Measurements from ENCODE around the gene LRFN5. TPM values are rescaled to one million over a fixed set of nuclear protein-coding genes. Genes with fewer than 3 reads are reported as not detected.

The LRFN5 gene
- total and polyA plus RNA-seq, 2 of the 8 experiments (the other 6 are each of a cell fraction or from before 2014, with no cell fraction given) = 0.85 to 4.7 TPM

DNA sequence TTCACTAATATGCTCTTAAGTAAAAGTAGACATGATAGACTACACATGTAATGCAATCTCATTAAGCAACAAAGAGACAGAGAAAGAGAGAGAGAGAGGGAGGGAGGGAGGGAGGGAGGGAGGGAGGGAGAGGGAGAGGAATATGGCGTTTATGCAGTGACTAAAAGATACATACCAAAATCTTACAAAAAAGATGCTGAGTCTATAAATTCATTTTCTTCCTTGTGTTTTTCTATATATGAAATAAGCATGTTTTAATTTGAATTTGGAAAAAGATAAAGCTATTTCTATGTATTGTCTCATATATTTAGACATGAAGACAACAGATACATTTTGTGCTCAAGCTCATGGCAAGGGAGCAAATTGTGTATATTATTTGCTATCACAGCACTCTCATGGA, 44.1 kb downstream of the LRFN5 start (continued):
- TF ChIP-seq, protein P1, sequence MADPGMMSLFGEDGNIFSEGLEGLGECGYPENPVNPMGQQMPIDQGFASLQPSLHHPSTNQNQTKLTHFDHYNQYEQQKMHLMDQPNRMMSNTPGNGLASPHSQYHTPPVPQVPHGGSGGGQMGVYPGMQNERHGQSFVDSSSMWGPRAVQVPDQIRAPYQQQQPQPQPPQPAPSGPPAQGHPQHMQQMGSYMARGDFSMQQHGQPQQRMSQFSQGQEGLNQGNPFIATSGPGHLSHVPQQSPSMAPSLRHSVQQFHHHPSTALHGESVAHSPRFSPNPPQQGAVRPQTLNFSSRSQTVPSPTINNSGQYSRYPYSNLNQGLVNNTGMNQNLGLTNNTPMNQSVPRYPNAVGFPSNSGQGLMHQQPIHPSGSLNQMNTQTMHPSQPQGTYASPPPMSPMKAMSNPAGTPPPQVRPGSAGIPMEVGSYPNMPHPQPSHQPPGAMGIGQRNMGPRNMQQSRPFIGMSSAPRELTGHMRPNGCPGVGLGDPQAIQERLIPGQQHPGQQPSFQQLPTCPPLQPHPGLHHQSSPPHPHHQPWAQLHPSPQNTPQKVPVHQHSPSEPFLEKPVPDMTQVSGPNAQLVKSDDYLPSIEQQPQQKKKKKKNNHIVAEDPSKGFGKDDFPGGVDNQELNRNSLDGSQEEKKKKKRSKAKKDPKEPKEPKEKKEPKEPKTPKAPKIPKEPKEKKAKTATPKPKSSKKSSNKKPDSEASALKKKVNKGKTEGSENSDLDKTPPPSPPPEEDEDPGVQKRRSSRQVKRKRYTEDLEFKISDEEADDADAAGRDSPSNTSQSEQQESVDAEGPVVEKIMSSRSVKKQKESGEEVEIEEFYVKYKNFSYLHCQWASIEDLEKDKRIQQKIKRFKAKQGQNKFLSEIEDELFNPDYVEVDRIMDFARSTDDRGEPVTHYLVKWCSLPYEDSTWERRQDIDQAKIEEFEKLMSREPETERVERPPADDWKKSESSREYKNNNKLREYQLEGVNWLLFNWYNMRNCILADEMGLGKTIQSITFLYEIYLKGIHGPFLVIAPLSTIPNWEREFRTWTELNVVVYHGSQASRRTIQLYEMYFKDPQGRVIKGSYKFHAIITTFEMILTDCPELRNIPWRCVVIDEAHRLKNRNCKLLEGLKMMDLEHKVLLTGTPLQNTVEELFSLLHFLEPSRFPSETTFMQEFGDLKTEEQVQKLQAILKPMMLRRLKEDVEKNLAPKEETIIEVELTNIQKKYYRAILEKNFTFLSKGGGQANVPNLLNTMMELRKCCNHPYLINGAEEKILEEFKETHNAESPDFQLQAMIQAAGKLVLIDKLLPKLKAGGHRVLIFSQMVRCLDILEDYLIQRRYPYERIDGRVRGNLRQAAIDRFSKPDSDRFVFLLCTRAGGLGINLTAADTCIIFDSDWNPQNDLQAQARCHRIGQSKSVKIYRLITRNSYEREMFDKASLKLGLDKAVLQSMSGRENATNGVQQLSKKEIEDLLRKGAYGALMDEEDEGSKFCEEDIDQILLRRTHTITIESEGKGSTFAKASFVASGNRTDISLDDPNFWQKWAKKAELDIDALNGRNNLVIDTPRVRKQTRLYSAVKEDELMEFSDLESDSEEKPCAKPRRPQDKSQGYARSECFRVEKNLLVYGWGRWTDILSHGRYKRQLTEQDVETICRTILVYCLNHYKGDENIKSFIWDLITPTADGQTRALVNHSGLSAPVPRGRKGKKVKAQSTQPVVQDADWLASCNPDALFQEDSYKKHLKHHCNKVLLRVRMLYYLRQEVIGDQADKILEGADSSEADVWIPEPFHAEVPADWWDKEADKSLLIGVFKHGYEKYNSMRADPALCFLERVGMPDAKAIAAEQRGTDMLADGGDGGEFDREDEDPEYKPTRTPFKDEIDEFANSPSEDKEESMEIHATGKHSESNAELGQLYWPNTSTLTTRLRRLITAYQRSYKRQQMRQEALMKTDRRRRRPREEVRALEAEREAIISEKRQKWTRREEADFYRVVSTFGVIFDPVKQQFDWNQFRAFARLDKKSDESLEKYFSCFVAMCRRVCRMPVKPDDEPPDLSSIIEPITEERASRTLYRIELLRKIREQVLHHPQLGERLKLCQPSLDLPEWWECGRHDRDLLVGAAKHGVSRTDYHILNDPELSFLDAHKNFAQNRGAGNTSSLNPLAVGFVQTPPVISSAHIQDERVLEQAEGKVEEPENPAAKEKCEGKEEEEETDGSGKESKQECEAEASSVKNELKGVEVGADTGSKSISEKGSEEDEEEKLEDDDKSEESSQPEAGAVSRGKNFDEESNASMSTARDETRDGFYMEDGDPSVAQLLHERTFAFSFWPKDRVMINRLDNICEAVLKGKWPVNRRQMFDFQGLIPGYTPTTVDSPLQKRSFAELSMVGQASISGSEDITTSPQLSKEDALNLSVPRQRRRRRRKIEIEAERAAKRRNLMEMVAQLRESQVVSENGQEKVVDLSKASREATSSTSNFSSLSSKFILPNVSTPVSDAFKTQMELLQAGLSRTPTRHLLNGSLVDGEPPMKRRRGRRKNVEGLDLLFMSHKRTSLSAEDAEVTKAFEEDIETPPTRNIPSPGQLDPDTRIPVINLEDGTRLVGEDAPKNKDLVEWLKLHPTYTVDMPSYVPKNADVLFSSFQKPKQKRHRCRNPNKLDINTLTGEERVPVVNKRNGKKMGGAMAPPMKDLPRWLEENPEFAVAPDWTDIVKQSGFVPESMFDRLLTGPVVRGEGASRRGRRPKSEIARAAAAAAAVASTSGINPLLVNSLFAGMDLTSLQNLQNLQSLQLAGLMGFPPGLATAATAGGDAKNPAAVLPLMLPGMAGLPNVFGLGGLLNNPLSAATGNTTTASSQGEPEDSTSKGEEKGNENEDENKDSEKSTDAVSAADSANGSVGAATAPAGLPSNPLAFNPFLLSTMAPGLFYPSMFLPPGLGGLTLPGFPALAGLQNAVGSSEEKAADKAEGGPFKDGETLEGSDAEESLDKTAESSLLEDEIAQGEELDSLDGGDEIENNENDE (IDR thresholded peaks at IDR 0.05; ENCODE audit: insufficient replicate concordance, low read length) = no peak
- TF ChIP-seq RNF2 (IDR thresholded peaks at IDR 0.05; ENCODE audit: borderline replicate concordance, low read depth, low read length, missing control alignments, poor library complexity, severe bottlenecking) (no peak), POLR2A (IDR thresholded peaks at IDR 0.05; ENCODE audit: control extremely low read depth in 1 of 2, low read depth in 2 of 2, low read length in 2 of 2) (no peak), HDAC2 (IDR thresholded peaks at IDR 0.05; ENCODE audit: borderline replicate concordance in 1 of 2, low read depth in 2 of 2, low read length in 2 of 2) (no peak), CHD1 (IDR thresholded peaks at IDR 0.05; ENCODE audit: low read depth, low read length) (no peak), GABPA (IDR thresholded peaks at IDR 0.05; ENCODE audit: borderline replicate concordance, insufficient read depth, low read length) (no peak), SIX5 (IDR thresholded peaks at IDR 0.05; ENCODE audit: low read depth, low read length) (no peak), POU5F1 (IDR thresholded peaks at IDR 0.05; ENCODE audit: low read depth, low read length) (no peak), CHD2 (IDR thresholded peaks at IDR 0.05; ENCODE audit: low read length) (no peak), CREB1 (IDR thresholded peaks at IDR 0.05) (no peak), TAF1 (IDR thresholded peaks at IDR 0.05; ENCODE audit: low read depth, low read length) (no peak)

Data from H1 (cell line).